Spleen (tissue), 7 donors: ENCODE results near the gene GRIN1.

Experiments used
- CTCF ChIP-seq, 11 experiments: fragments of 200-600 bp in 7 of 11; fragments of 450-650 bp in 4 of 11; sonication (generic) in 4 of 11; IDR thresholded peaks in 8 of 11; conservative IDR thresholded peaks in 3 of 11; 1 replicate in 7 of 11; 2 replicates in 4 of 11; pipeline versions ENCODE4 v1.4.0 to v1.8.0; 2016 to 2021; ENCODE audit warnings: antibody characterized with exemption in 11 of 11, inconsistent platforms in 4 of 11, mild to moderate bottlenecking in 1 of 11
- POLR2A ChIP-seq, 3 donors: fragments of 450-650 bp; IDR thresholded peaks; one replicate each; pipeline ENCODE4 v1.5.1; 2017; ENCODE audit warnings: antibody characterized with exemption in 3 of 3, mild to moderate bottlenecking in 1 of 3
- donor health status: DM: no; HTN: no; CAD: no; lungs with moderate emphysema.
- donor health status: DM: no; HTN: no; CAD: no.
- donor health status: DM: no; HTN: no; CAD: no.

GRCh38 chr9:137190315-137190856 lies 51.4 kb downstream of the GRIN1 start:
- TF ChIP-seq CTCF (IDR thresholded peaks at IDR 0.05 in 8 of 11, conservative IDR thresholded peaks at IDR 0.05 in 3 of 11) (no peak), POLR2A (IDR thresholded peaks at IDR 0.05) (no peak)
